Measurements from ENCODE around the gene SLC4A1. TPM values are rescaled to one million over a fixed set of nuclear protein-coding genes. Genes with fewer than 3 reads are reported as not detected.

The SLC4A1 gene
- total and polyA plus RNA-seq, 7 donors: 0.26 to 7.2 (median 1.2) TPM; not detected in 3

GRCh38 chr17:44253006-44253405 is 14.9 kb downstream of the SLC4A1 start:
- intact Hi-C loops (cut with DNase I): no loop called here
- DNase-seq (no peak), ATAC-seq (no peak)
- peaks cover 4% of the 10 kb centered on the region for H3K4me1 ChIP-seq
- H3K4me3 ChIP-seq: no peak overlapping the region
- H3K9me3 ChIP-seq: no peaks in the 10 kb centered on the region
- WGBS, 3 donors: 81 to 93% (median 82%) methylated on average over 10 to 14 of the region's 14 CpGs
- no peaks in the 10 kb centered on the region for H3K36me3 ChIP-seq (ENCODE audit: insufficient read depth in 1 of 2, low read depth in 1 of 2)
- H3K27me3 ChIP-seq (ENCODE audit: insufficient read depth in 3 of 3, low read length in 2 of 3): no peaks in the 10 kb centered on the region
- no peak overlapping the region for H3K27ac ChIP-seq
- TF ChIP-seq CTCF (IDR thresholded peaks at IDR 0.05): no peak

DNA sequence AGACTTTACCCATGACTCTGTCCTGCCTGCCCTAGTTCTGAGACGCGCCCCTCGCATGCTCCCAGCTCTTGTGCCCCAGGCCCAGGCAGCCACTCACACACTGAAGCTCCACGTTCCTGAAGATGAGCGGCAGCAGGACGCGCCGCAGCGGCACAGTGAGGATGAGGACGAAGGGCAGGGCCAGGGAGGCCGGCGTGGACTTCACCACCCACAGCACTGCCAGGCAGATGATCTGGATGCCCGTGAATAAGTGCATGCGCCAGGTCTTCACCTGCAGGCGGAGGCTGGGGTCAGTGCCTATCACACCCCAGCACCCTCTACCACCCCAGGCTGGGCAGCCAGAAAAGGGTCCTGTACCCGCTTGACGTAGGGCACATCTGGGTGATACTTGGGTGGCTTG is 16.9 kb downstream of the SLC4A1 start:
- intact Hi-C loops (cut with DNase I): no loop called here
- ATAC-seq: no peak
- no peaks in the 10 kb centered on the region for H3K9me3 ChIP-seq
- no peak overlapping the region for H3K4me3 ChIP-seq
- H3K36me3 ChIP-seq (ENCODE audit: insufficient read depth in 1 of 2, low read depth in 1 of 2): no peaks in the 10 kb centered on the region
- no peak overlapping the region for H3K27ac ChIP-seq
- TF ChIP-seq CTCF (IDR thresholded peaks at IDR 0.05): no peak
- no peaks in the 10 kb centered on the region for H3K27me3 ChIP-seq (ENCODE audit: insufficient read depth in 3 of 3, low read length in 2 of 3)
- H3K4me1 ChIP-seq: peaks cover 18% of the 10 kb centered on the region
- 91 to 96% (median 93%) methylated on average over 17 of the region's 17 CpGs for WGBS, 3 donors
- no peak for DNase-seq

GRCh38 chr17:44249501-44250246 is 18.3 kb downstream of the SLC4A1 start:
- no peaks in the 10 kb centered on the region for H3K27me3 ChIP-seq (ENCODE audit: insufficient read depth in 3 of 3, low read length in 2 of 3)
- no peak for ATAC-seq
- H3K36me3 ChIP-seq (ENCODE audit: insufficient read depth in 1 of 2, low read depth in 1 of 2): no peaks in the 10 kb centered on the region
- intact Hi-C loops (cut with DNase I): loop anchor here in 1 of 2 donors (5.0 kb wide), 1 partner anchor 33 kb away; no protein-coding TSS in a partner anchor
- peaks cover 25% of the 10 kb centered on the region for H3K4me1 ChIP-seq
- no peak for DNase-seq
- 76 to 84% (median 79%) methylated on average over 9 of the region's 9 CpGs for WGBS, 3 donors
- H3K4me3 ChIP-seq: no peak overlapping the region
- no peak for TF ChIP-seq CTCF (IDR thresholded peaks at IDR 0.05)
- no peaks in the 10 kb centered on the region for H3K9me3 ChIP-seq
- H3K27ac ChIP-seq: no peak overlapping the region

GRCh38 chr17:44247876-44248736 is 19.8 kb downstream of the SLC4A1 start:
- intact Hi-C loops (cut with DNase I): loop anchor here in 1 of 2 donors (5.0 kb wide), 1 partner anchor 34 kb away; no protein-coding TSS in a partner anchor
- no peak for DNase-seq
- peaks cover 25% of the 10 kb centered on the region for H3K4me1 ChIP-seq
- ATAC-seq: peak in 2 of 4 donors; percentile 5 to 34
- H3K4me3 ChIP-seq: no peak overlapping the region
- H3K27me3 ChIP-seq (ENCODE audit: insufficient read depth in 3 of 3, low read length in 2 of 3): no peaks in the 10 kb centered on the region
- TF ChIP-seq CTCF (IDR thresholded peaks at IDR 0.05): no peak
- 55 to 67% (median 59%) methylated on average over 10 of the region's 10 CpGs for WGBS, 3 donors
- no peaks in the 10 kb centered on the region for H3K9me3 ChIP-seq
- H3K36me3 ChIP-seq (ENCODE audit: insufficient read depth in 1 of 2, low read depth in 1 of 2): no peaks in the 10 kb centered on the region
- H3K27ac ChIP-seq: no peak overlapping the region

Measured in psoas muscle (tissue), 8 donors.